ENCODE measurements around the gene GNLY.

DNA sequence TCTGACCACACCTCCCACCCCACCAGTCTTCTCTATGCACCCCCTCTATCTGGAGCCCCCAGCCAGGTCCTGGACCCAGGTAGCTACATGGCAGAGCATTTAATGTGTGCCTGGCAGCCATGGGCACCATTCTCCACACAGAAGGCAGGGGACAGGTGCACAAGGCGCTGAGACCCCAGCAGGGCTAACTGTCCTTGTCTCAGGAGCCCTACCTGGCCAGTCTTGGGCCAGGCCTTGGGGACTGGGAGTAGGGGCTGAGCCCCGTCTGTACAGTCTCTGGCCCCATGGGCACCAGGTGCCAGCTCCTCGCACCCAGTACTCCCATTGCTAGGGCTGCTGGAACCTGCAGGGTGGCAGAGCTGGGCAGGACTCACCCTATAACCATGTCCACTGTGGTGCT, 2.9 kb downstream of the GNLY start:
- no peak for TF ChIP-seq CTCF (conservative IDR thresholded peaks at IDR 0.05; ENCODE audit: low read depth, low read length)
- TF ChIP-seq POLR2A (IDR thresholded peaks at IDR 0.05; ENCODE audit: low read depth, low read length), result no peak
- no peak for TF ChIP-seq RCOR1 (IDR thresholded peaks at IDR 0.05; ENCODE audit: insufficient replicate concordance, low read length)
- no peak for TF ChIP-seq USF2 (IDR thresholded peaks at IDR 0.05; ENCODE audit: low read depth, low read length)
- no peak for TF ChIP-seq RFX5 (IDR thresholded peaks at IDR 0.05; ENCODE audit: low read depth, low read length)

Data from IMR-90 (cell line).